Activated naive CD4-positive, alpha-beta T cell treated with anti-CD3 and anti-CD28 coated beads, Interleukin-2, amount 50 U/mL, for 72 hours (primary cell): ENCODE measurements around the gene ERFE. TPM values are rescaled to one million over a fixed set of nuclear protein-coding genes. Genes with fewer than 3 reads are reported as not detected.
"Not testable (repeated sequence)": the region's sequence is repeated elsewhere in the genome, so short reads cannot be mapped to it uniquely, and the experiment has no call there.

Experiments
- ATAC-seq, 2 donors: fragments of 150-1000 bp; cut with Tn5 transposase; 2 replicates each; pipeline ENCODE4 v1.10.0; 2021; ENCODE audit warnings: mild to moderate bottlenecking in 2 of 2, moderate library complexity in 2 of 2
- DNase-seq, 2 donors: peaks; one replicate each; pipeline ENCODE4 v3.0.0; 2021 to 2022; ENCODE audit warnings: low spot score in 2 of 2
- H3K27ac Mint-ChIP-seq, 2 donors: one replicate each; pipeline ENCODE4 v1.8.0; 2022; ENCODE audit warnings: mild to moderate bottlenecking in 2 of 2, mixed read lengths in 2 of 2
- H3K36me3 Mint-ChIP-seq, 2 donors: one replicate each; pipeline ENCODE4 v1.8.0; 2022; ENCODE audit warnings: mixed read lengths in 2 of 2
- H3K9me3 Mint-ChIP-seq, 2 donors: one replicate each; pipeline ENCODE4 v1.8.0; 2022; ENCODE audit warnings: mixed read lengths in 2 of 2
- total RNA-seq, 2 donors: library from RNA; stranded (reverse); gene quantifications; one replicate each; pipeline ENCODE4 v1.2.3, GENCODE V29; 2022

Gene ERFE
- total RNA-seq, 2 donors from 2014 or later, result 0.60 TPM; not detected in 1

DNA sequence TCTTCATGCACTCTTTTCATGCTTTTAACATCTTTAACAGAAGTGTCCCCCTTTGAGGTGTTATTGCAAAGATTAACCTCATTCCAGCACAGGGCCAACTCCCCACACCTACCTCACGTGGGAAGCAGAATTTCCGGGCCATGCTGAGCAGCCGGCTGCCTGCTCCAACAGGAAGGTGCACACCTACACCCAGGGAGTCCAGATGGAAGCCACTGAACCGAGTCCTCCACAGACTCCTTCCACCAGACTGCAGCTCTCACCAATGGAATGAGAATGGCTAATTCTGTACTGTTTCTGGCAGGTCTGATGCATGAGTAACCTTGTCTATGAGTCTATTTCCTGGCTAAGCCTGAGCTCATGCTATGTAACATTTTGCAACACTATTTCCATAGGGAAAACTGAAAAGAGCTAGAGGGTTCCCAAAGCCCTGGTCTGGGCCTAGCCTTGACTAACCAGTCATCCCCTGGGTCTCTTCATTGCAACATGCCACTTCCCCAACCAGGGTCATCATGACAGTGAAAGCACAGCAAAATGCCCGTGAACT is 11.0 kb downstream of the ERFE start:
- ATAC-seq, result peak in 1 of 2 donors; percentile 11
- Mint-ChIP-seq H3K36me3 (peaks cover 0 to 11% of the 10 kb centered on the region in 2 donors), H3K27ac (peak overlapping the region in 1 of 2 donors; percentile 4), H3K9me3 (no peaks in the 10 kb centered on the region)
- DNase-seq, result no peak

DNA sequence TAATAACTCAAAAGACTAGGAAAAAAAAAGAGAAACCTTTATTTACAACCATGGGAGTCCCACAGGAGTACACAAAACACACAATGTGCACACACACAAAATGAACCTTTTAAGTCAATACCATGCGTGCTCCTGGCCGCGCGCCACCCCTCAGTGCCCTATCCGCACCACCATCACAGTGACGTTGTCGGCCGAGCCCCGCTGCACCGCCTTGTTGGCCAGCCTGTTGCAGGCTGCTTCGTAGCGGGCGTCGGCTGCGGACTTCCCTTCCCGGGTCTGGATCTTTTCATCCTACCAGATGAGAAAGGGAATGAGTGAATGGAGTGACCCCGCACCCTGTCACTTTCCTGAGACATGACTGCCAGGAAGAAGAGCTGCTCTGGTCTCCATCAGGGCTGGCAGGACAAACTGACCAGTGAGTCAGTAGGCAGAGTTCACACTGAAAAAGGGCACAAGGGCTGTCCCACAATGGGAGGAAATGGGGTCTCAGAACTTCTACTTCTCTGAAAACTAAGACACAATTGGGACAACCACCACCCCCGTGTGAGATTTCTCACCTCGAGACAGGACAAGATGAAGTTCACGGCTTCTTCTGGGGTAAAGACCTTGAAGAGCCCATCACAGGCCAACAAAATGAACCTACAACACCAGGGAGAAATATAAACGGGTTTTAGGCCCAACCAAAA is 11.8 kb downstream of the ERFE start:
- DNase-seq (no peak), ATAC-seq (no peak)
- Mint-ChIP-seq H3K27ac (peak overlapping the region in 1 of 2 donors; percentile 75), H3K9me3 (no peaks in the 10 kb centered on the region), H3K36me3 (peaks cover 0 to 6% of the 10 kb centered on the region in 2 donors)

DNA sequence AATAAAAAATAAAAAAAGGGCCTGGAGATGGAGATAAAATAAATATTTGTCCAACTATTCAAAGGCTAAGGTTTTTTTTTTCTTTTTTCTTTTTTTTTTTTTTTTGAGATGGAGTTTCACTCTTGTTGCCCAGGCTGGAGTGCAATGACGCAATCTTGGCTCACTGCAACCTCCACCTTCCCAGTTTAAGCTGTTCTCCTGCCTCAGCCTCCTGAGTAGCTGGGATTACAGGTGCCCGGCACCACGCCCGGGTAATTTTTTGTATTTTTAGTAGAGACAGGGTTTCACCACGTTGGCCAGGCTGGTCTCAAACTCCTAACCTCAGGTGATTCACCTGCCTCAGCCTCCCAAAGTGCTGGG is 12.3 kb downstream of the ERFE start:
- not testable (repeated sequence) for DNase-seq, H3K36me3 Mint-ChIP-seq, H3K9me3 Mint-ChIP-seq, ATAC-seq, H3K27ac Mint-ChIP-seq

DNA sequence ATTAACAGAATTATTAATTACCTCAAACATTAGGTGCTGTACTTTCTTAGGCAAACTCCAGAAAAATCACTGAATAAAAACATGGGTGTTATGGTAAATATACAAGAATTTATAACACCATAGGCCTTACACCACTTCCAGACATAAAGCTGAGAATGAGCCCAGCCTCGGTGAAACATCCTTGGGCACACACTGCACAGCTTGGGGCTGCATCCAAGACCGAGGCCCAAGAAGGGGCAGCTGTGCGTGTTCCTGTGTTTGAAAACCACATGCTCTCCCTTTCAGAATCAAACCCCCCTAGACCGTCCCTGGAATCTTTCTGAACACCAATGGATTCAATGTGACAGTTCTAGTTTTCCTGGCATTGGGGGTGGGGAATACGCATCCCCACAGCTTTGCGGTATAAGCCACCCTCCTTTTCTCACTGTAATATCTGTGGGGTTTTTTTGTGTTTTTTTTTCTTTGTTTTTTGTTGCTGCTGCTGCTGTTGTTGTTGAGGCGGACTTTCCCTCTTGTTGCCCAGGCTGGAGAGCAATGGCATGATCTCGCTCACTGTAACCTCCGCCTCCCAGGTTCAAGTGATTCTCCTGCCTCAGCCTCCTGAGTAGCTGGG is 12.9 kb downstream of the ERFE start:
- Mint-ChIP-seq H3K36me3 (peaks cover 4 to 6% of the 10 kb centered on the region in 2 donors), H3K27ac (peak overlapping the region in 1 of 2 donors; percentile 44), H3K9me3 (no peaks in the 10 kb centered on the region)
- ATAC-seq, result no peak
- DNase-seq, result no peak

DNA sequence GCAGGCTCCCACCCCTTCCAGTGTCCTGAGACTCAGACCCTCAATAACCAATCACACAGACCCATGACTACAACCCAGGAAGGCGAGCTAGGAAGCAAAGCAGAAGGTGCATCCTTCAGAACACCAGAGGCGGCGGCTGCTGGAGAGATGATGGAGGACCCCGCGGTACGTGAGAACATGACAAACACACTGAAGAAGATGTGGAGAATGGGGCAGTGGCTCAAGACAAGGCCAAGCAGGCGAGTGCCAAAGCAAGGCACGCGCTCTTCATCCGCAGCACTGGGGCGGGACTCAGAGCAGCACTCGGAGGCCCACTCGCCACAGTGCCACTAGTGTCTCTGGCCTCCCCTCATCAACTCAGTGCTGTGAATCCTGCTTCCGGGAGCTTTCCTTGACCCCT is 13.7 kb downstream of the ERFE start:
- no peaks in the 10 kb centered on the region for H3K9me3 Mint-ChIP-seq
- peak overlapping the region; percentile 33 to 63 for H3K27ac Mint-ChIP-seq
- no peak for DNase-seq
- ATAC-seq, result no peak
- H3K36me3 Mint-ChIP-seq, result peaks cover 5 to 6% of the 10 kb centered on the region in 2 donors

DNA sequence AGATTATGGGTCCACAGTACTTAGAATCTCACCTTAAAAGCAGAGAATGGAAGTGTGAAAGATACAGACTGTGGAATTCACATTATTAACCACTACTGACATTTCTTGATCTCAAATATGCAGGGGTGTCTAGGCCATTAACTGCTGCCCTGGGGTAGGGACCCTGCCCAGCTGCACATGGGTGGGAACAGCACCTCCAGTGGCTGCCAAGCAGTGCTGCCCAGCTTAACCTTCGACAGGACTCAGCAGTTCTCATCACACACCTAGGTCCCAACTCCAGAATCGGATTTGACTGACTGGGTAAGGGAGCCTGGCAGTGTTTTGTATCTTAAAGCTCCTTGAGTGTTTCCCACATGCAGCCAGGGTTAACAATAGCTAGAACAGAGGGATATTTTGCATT is 14.9 kb downstream of the ERFE start:
- ATAC-seq (no peak), DNase-seq (no peak)
- H3K36me3 Mint-ChIP-seq, result peaks cover 5 to 6% of the 10 kb centered on the region in 2 donors
- no peaks in the 10 kb centered on the region for H3K9me3 Mint-ChIP-seq
- peak overlapping the region; percentile 63 to 81 for H3K27ac Mint-ChIP-seq

DNA sequence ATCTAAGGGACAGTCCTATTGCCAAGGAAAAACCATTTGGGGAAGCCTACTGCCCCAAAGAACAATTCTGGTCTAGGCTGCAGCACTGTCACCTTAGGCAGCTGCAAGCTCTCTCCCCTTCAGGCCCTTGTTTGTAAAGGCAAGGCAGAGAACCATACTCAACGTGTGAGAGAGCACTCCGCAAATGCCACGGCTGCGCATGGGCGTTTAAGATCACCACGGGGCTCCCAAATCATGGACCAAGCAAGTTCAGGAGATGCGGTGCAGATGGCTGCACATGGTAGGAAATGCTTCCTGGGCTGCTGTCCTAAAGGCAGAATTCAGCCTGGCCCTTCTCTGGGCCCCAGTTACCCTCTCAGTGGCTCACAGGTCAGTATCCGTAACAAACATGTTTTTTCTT is 15.5 kb downstream of the ERFE start:
- DNase-seq (no peak), ATAC-seq (no peak)
- Mint-ChIP-seq H3K36me3 (peaks cover 5 to 6% of the 10 kb centered on the region in 2 donors), H3K9me3 (no peaks in the 10 kb centered on the region), H3K27ac (peak overlapping the region in 1 of 2 donors; percentile 81)

DNA sequence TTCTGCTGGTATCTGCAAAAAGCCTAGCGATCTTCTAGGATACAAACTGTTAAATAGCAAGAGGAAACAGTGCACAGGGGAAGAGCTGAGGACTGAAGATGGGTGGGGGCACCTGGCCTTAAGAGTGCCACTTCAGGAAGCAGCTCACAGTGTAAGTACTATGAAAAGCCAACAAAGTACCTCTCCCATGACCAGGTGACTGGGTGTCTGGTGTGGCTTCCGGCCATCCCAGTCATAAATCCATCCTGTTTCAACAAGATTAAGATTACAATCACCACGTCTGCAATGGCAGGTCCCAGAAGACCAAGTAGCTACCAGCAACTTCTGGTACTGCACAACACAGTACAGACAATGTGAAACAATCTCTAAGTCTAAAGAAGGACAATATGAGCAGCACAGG is 15.9 kb downstream of the ERFE start:
- no peak for DNase-seq
- Mint-ChIP-seq H3K36me3 (peaks cover 5 to 6% of the 10 kb centered on the region in 2 donors), H3K27ac (peak overlapping the region in 1 of 2 donors; percentile 50), H3K9me3 (no peaks in the 10 kb centered on the region)
- ATAC-seq, result no peak

DNA sequence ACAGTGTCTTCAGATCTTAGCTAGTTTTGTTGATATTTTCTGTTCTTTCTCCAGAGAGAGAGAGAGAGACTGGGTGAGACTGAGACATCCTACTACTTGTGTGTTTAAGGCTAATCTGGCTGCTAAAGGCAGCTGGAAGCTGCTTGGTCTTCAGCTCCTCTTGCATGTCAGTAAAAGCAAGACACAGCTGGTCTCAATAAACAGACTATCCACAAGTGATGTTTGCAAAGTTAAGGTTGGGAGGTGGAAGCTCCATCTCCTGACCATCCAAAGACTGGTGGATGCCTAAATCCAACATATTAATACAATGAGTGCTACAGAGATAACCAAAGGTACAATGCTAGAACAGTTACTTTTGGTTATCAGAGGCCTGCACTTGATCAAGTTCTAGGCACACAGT is 17.8 kb downstream of the ERFE start:
- Mint-ChIP-seq H3K9me3 (no peaks in the 10 kb centered on the region), H3K27ac (peak overlapping the region; percentile 18 to 59), H3K36me3 (peaks cover 5 to 6% of the 10 kb centered on the region in 2 donors)
- no peak for DNase-seq
- no peak for ATAC-seq

DNA sequence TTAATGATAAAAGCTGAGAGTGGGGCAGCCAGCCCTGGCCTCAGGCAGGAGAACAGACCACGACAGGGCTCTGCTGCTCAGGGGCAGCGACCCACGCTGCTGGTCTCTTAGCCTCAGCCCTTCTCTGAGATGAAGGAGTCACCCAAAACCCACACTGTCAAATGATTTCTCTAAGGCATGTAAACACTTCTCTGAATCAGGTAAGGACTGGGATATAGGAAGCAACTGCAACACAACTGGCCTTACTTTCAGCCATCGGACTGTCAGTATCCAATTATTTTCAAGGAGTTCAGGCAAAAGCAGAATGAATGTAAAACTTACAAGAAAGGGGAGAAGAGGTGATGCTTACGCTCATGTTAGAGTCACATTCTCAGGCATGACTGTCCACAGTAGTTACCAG is 21.8 kb downstream of the ERFE start:
- Mint-ChIP-seq H3K27ac (no peak overlapping the region), H3K9me3 (no peaks in the 10 kb centered on the region), H3K36me3 (peaks cover 14 to 26% of the 10 kb centered on the region in 2 donors)
- ATAC-seq (no peak), DNase-seq (no peak)

DNA sequence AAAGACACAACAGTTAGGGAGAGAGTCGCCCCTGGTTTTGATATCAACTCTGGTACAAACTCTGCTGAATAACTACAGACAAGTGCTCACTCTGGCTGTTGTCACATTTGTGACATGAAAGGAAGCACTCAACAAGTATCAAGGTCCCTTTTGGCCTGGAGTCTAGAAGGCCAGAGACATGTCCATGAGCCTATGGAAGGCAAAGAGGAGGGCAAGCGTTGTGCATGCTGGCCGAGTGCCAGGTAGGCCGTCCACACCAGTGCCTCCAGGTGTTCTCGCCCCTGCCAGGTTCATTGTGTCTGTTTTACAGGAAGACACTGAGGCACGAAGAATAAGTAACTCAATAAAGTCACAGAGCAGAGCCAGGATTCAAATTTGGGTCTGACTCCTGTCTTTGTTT is 23.6 kb downstream of the ERFE start:
- no peak for DNase-seq
- ATAC-seq, result no peak
- no peaks in the 10 kb centered on the region for H3K9me3 Mint-ChIP-seq
- H3K36me3 Mint-ChIP-seq, result peaks cover 14 to 25% of the 10 kb centered on the region in 2 donors
- no peak overlapping the region for H3K27ac Mint-ChIP-seq

DNA sequence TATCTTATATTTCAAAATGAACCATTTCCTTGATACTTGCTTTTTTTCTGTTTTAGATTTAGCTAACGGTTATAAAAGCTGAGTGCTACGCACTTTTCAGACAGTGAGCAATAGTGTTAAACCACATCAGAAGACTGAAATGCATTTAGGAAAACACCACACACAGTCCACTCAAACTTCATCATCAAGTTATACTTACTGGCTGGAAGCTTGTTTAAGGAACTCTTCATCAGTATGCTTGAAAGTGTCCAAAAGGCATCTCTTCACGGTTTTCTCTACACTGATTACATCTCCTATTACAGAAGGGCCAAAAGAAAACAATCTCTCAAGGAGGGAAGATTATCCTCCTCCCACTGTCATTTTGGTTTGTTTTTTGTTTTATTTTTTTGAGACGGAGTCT is 25.1 kb downstream of the ERFE start:
- H3K9me3 Mint-ChIP-seq, result no peaks in the 10 kb centered on the region
- DNase-seq (no peak), ATAC-seq (peak in 1 of 2 donors; percentile 57)
- peak overlapping the region in 1 of 2 donors; percentile 69 for H3K27ac Mint-ChIP-seq
- H3K36me3 Mint-ChIP-seq, result peaks cover 20 to 38% of the 10 kb centered on the region in 2 donors

DNA sequence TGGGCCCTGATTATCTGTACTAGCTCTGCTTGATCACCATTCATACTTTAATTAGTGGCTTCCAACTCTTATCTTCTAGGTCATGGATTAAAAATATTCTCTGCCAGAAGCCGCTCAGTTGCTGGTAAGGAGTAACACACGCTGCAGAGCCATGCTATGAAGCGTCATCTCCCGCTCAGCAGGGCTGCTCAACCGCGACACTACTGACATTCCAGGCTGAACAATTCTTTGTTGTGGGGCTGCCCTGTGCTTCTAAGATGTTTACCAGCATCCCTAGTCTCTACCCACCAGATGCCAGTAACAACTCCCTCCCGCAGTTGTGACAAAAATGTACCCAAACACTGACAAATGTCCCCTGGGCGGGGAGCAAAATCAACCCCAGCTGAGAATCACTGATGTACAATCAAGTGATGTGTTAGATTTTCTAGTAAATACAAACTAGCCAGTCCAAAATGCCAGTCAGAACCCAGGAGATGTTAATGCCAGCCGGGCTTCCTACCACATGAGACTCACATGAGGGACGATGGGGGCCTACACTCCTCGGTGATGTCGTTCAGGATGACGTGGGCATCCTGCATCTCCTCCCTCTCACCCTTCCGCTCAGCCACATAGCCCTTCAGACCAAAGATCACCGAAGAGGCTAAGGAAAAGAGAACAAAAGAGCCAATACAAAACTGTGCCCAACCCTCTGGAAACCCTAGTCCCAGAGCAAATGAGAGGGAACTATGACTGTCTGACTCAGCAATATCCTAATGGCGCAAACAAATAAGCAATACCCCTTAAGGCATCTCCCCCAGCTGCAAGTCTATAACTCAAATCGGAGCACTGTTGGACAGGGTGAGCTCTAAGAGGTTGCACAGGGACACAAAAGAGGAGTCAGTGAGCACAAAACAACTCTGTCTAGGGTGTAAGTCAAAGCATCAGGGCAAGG is 29.1 kb downstream of the ERFE start:
- Mint-ChIP-seq H3K9me3 (no peaks in the 10 kb centered on the region), H3K36me3 (peaks cover 15 to 35% of the 10 kb centered on the region in 2 donors), H3K27ac (peak overlapping the region; percentile 8 to 16)
- ATAC-seq, result no peak
- DNase-seq, result no peak

DNA sequence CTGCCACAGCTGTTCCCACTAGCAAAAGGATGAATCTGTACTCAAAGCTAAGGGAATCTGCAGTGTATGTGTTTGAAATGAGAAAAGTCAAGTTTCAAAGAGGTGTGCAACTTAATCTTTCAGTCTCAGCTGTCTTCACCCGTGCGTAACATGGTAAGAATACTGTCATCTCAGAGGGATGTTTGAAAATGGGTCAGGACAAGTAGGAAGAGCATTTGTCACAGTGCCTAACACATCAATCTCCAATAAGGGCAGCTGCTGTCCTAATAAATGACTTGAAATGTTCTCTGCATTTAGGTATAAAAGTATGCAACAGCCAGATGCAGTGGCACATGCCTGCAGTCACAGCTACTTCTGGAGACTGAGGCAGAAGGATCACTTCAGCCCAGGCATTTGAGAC is 31.7 kb downstream of the ERFE start:
- peaks cover 12 to 22% of the 10 kb centered on the region in 2 donors for H3K36me3 Mint-ChIP-seq
- H3K27ac Mint-ChIP-seq, result no peak overlapping the region
- DNase-seq (no peak), ATAC-seq (no peak)
- H3K9me3 Mint-ChIP-seq, result no peaks in the 10 kb centered on the region

DNA sequence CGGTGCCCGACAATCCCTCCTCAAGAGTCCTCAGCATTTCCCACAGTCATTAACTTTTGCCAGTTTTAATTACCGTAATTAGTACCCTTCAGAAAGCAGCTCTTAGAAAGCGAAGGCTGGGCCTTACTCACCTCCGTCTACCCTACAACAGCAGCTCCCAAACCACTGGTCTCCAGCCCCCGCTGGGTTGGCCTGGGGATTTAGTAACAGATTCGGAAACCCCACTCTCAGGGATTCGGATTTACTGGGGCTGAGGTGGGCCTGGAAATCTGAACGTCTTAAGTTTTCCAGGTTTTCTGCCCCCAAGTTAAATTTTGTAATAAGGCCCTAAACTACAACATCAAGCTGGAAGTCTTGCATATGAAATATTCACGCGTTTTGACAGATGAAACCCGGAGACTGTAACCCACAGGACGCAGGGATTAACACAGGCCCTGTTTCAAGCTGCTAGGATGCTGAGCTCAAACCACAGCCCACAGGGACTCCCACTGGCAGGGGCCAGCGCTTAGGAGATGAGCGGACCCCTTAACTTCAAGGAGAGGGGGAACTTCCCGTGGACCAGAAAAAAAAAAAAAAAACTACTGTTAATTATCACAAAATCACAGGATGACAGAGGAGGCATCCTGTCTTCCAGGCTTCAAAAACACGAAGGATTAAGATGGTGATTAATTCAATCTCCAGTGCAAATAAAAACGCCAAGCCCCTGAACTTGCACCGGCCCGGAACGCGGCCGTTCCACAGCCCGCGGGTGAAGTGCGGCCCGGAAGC is 43.7 kb downstream of the ERFE start:
- H3K27ac Mint-ChIP-seq, result peak overlapping the region; percentile 81 to 97
- peaks cover 0 to 7% of the 10 kb centered on the region in 2 donors for H3K36me3 Mint-ChIP-seq
- ATAC-seq (no peak), DNase-seq (no peak)
- H3K9me3 Mint-ChIP-seq, result no peaks in the 10 kb centered on the region
